ENCODE measurements around the gene SCML2.

GRCh38 chrX:18360867-18361266, 6.4 kb upstream of the SCML2 start:
- TF ChIP-seq, protein P1, sequence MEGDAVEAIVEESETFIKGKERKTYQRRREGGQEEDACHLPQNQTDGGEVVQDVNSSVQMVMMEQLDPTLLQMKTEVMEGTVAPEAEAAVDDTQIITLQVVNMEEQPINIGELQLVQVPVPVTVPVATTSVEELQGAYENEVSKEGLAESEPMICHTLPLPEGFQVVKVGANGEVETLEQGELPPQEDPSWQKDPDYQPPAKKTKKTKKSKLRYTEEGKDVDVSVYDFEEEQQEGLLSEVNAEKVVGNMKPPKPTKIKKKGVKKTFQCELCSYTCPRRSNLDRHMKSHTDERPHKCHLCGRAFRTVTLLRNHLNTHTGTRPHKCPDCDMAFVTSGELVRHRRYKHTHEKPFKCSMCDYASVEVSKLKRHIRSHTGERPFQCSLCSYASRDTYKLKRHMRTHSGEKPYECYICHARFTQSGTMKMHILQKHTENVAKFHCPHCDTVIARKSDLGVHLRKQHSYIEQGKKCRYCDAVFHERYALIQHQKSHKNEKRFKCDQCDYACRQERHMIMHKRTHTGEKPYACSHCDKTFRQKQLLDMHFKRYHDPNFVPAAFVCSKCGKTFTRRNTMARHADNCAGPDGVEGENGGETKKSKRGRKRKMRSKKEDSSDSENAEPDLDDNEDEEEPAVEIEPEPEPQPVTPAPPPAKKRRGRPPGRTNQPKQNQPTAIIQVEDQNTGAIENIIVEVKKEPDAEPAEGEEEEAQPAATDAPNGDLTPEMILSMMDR (IDR thresholded peaks at IDR 0.05; ENCODE audit: low read depth, low read length), result no peak
- TF ChIP-seq POLR2A (IDR thresholded peaks at IDR 0.05; ENCODE audit: extremely low read depth, insufficient read length), result no peak
